Naive thymus-derived CD4-positive, alpha-beta T cell (primary cell): ENCODE measurements around the gene OSBPL6. TPM values are rescaled to one million over a fixed set of nuclear protein-coding genes. Genes with fewer than 3 reads are reported as not detected.

Experiments
- ATAC-seq: fragments of 150-1000 bp; cut with Tn5 transposase; 2 replicates; pipeline ENCODE4 v1.10.0; 2021; ENCODE audit warnings: mild to moderate bottlenecking, moderate library complexity
- CTCF ChIA-PET: fragments of 350-600 bp; sonication (Branson Sonifier 250); formaldehyde crosslinking; loops from one replicate; lab custom pipeline; 2021; ENCODE audit warnings: antibody characterized with exemption; lab: Charles Lee
- POLR2A ChIA-PET: fragments of 350-600 bp; sonication (Branson Sonifier 250); formaldehyde crosslinking; loops from one replicate; lab custom pipeline; 2021; ENCODE audit warnings: antibody characterized with exemption, inconsistent platforms; lab: Charles Lee
- DNase-seq, 9 donors: peaks; one replicate each; pipeline versions ENCODE4 v3.0.0 to v3.0.0-alpha.2; 2020 to 2022; ENCODE audit warnings: mixed read lengths in 1 of 9
- H3K27ac ChIP-seq: one replicate; pipeline ENCODE4 v1.7.0; 2013; ENCODE audit warnings: mild to moderate bottlenecking, low read depth, low read length, moderate library complexity
- H3K27me3 ChIP-seq, 2 donors: one replicate each; pipeline ENCODE4 v1.7.0; 2013; ENCODE audit warnings: low read length in 2 of 2, mild to moderate bottlenecking in 2 of 2, moderate library complexity in 2 of 2; ENCODE audit not compliant: control insufficient read depth in 2 of 2, insufficient read depth in 2 of 2
- H3K36me3 ChIP-seq, 3 experiments: 1 replicate in 2 of 3; 2 replicates in 1 of 3; pipeline ENCODE4 v1.7.0; 2013; ENCODE audit warnings: low read length in 3 of 3, mild to moderate bottlenecking in 3 of 3, moderate library complexity in 1 of 3; ENCODE audit not compliant: insufficient read depth in 3 of 3, control insufficient read depth in 2 of 3
- H3K4me1 ChIP-seq, 2 donors: one replicate each; pipeline ENCODE4 v1.7.0; 2013; ENCODE audit warnings: low read length in 2 of 2, mild to moderate bottlenecking in 2 of 2, moderate library complexity in 1 of 2; ENCODE audit not compliant: control insufficient read depth in 2 of 2, insufficient read depth in 2 of 2
- H3K4me3 ChIP-seq: 2 replicates; pipeline ENCODE4 v1.7.0; 2013; ENCODE audit warnings: mild to moderate bottlenecking, low read length
- H3K9me3 ChIP-seq, 3 experiments: 1 replicate in 2 of 3; 2 replicates in 1 of 3; pipeline ENCODE4 v1.7.0; 2013; ENCODE audit warnings: low read length in 3 of 3; ENCODE audit not compliant: control insufficient read depth in 2 of 3
- H3K27ac Mint-ChIP-seq, 9 donors: one replicate each; pipeline ENCODE4 v1.8.0; 2020 to 2022; ENCODE audit warnings: mixed read lengths in 9 of 9, mild to moderate bottlenecking in 8 of 9, moderate library complexity in 5 of 9, inconsistent platforms in 2 of 9
- H3K27me3 Mint-ChIP-seq, 5 donors: one replicate each; pipeline ENCODE4 v1.8.0; 2021 to 2022; ENCODE audit warnings: mixed read lengths in 5 of 5, mild to moderate bottlenecking in 1 of 5
- H3K36me3 Mint-ChIP-seq, 5 donors: one replicate each; pipeline ENCODE4 v1.8.0; 2020 to 2022; ENCODE audit warnings: mixed read lengths in 5 of 5, mild to moderate bottlenecking in 3 of 5, inconsistent platforms in 1 of 5
- H3K4me1 Mint-ChIP-seq, 7 donors: one replicate each; pipeline ENCODE4 v1.8.0; 2020 to 2022; ENCODE audit warnings: mixed read lengths in 7 of 7, mild to moderate bottlenecking in 3 of 7, inconsistent platforms in 1 of 7
- H3K4me3 Mint-ChIP-seq, 10 donors: one replicate each; pipeline ENCODE4 v1.8.0; 2020 to 2022; ENCODE audit warnings: mild to moderate bottlenecking in 10 of 10, mixed read lengths in 10 of 10, moderate library complexity in 6 of 10, inconsistent platforms in 2 of 10
- H3K9me3 Mint-ChIP-seq, 11 donors: one replicate each; pipeline ENCODE4 v1.8.0; 2020 to 2022; ENCODE audit warnings: mixed read lengths in 11 of 11, mild to moderate bottlenecking in 4 of 11, inconsistent platforms in 1 of 11, moderate library complexity in 1 of 11
- intact Hi-C, 2 donors: fragments of 100-400 bp; cut with micrococcal nuclease; formaldehyde crosslinking; loops; one replicate each; pipeline ENCODE4 v1.15.1; 2023
- polyA plus RNA-seq, 2 donors: library from polyadenylated mRNA; unstranded; fragments of 300-500 nt; fragmentation: Illumina TruSeq; gene quantifications; one replicate each; pipeline ENCODE4 v1.2.3, GENCODE V29; 2021
- total RNA-seq, 6 experiments: library from RNA in 5 of 6; stranded (reverse) in 5 of 6; gene quantifications; 1 replicate in 5 of 6; 2 replicates in 1 of 6; pipeline ENCODE4 v1.2.3 and lab custom pipeline; 2021 to 2026

The OSBPL6 gene
- total and polyA plus RNA-seq, 7 experiments from 2014 or later, result 0.05 to 1.1 (median 0.48) TPM; not detected in 2

- ChIA-PET POLR2A (no interaction called here), CTCF (no interaction called here)
- peaks cover 10 to 34% (median 22%) of the 10 kb centered on the region in 5 donors for H3K27me3 Mint-ChIP-seq
- peaks cover 0 to 4% (median 0%) of the 10 kb centered on the region in 5 donors for H3K36me3 Mint-ChIP-seq
- H3K9me3 ChIP-seq, result no peaks in the 10 kb centered on the region
- peak; percentile 41 for ATAC-seq
- intact Hi-C loops, result loop anchor here (1.0 kb wide), 1 partner anchor 108 kb away; no protein-coding TSS in a partner anchor
- no peak overlapping the region for H3K27ac Mint-ChIP-seq
- no peaks in the 10 kb centered on the region for H3K27me3 ChIP-seq
- no peak overlapping the region for H3K27ac ChIP-seq
- no peaks in the 10 kb centered on the region for H3K36me3 ChIP-seq
- H3K9me3 Mint-ChIP-seq, result peaks cover 0 to 3% (median 0%) of the 10 kb centered on the region in 11 donors
- no peak overlapping the region for H3K4me3 Mint-ChIP-seq
- H3K4me1 Mint-ChIP-seq, result no peaks in the 10 kb centered on the region
- no peaks in the 10 kb centered on the region for H3K4me1 ChIP-seq
- no peak overlapping the region for H3K4me3 ChIP-seq
- peak in 4 of 9 donors; percentile 2 to 26 (median 3) for DNase-seq
Measured at GRCh38 chr2:178306352-178307073, 112.2 kb downstream of the OSBPL6 start.

- Histone ChIP-seq H3K27ac (no peak overlapping the region), H3K4me1 (no peaks in the 10 kb centered on the region), H3K9me3 (no peaks in the 10 kb centered on the region), H3K27me3 (no peaks in the 10 kb centered on the region), H3K4me3 (no peak overlapping the region), H3K36me3 (no peaks in the 10 kb centered on the region)
- peaks cover 0 to 4% (median 0%) of the 10 kb centered on the region in 5 donors for H3K36me3 Mint-ChIP-seq
- no peak overlapping the region for H3K4me3 Mint-ChIP-seq
- ChIA-PET CTCF (no interaction called here), POLR2A (no interaction called here)
- H3K9me3 Mint-ChIP-seq, result peaks cover 0 to 3% (median 0%) of the 10 kb centered on the region in 11 donors
- H3K4me1 Mint-ChIP-seq, result no peaks in the 10 kb centered on the region
- no peak for DNase-seq
- no peak for ATAC-seq
- H3K27ac Mint-ChIP-seq, result no peak overlapping the region
- intact Hi-C loops, result no loop called here
- H3K27me3 Mint-ChIP-seq, result peaks cover 12 to 36% (median 24%) of the 10 kb centered on the region in 5 donors
Measured at GRCh38 chr2:178307650-178308049, 113.3 kb downstream of the OSBPL6 start.

- ChIA-PET CTCF (no interaction called here), POLR2A (no interaction called here)
- H3K27me3 Mint-ChIP-seq, result peaks cover 12 to 32% (median 18%) of the 10 kb centered on the region in 5 donors
- H3K27me3 ChIP-seq, result no peaks in the 10 kb centered on the region
- H3K36me3 Mint-ChIP-seq, result peaks cover 0 to 4% (median 0%) of the 10 kb centered on the region in 5 donors
- intact Hi-C loops, result no loop called here
- DNase-seq (no peak), ATAC-seq (no peak)
- H3K4me1 ChIP-seq, result no peaks in the 10 kb centered on the region
- no peaks in the 10 kb centered on the region for H3K4me1 Mint-ChIP-seq
- no peak overlapping the region for H3K4me3 ChIP-seq
- peaks cover 0 to 3% (median 0%) of the 10 kb centered on the region in 11 donors for H3K9me3 Mint-ChIP-seq
- no peak overlapping the region for H3K27ac ChIP-seq
- no peaks in the 10 kb centered on the region for H3K36me3 ChIP-seq
- H3K27ac Mint-ChIP-seq, result no peak overlapping the region
- no peaks in the 10 kb centered on the region for H3K9me3 ChIP-seq
- H3K4me3 Mint-ChIP-seq, result no peak overlapping the region
Measured at GRCh38 chr2:178309541-178309940, 115.2 kb downstream of the OSBPL6 start.

DNA sequence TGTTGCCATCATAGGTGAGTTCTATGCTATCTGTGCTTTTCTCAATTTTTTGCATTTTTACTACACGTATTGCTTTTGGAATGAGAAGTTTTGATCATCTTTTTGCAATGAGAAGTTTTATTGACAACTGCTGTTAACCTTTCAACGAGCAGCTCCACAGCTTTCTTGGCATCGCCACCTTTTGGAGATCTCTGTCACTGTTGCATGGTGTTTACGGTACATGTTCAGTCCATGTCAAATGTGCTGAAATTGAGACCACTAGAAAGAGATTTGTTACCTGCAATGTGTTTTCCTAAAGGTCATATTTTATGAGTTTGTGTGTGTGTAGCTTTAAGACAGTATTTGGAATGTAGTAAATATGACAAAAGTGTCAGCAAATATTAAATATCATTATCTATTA is 120.8 kb downstream of the OSBPL6 start:
- no peaks in the 10 kb centered on the region for H3K36me3 ChIP-seq
- intact Hi-C loops, result no loop called here
- no peaks in the 10 kb centered on the region for H3K27me3 ChIP-seq

DNA sequence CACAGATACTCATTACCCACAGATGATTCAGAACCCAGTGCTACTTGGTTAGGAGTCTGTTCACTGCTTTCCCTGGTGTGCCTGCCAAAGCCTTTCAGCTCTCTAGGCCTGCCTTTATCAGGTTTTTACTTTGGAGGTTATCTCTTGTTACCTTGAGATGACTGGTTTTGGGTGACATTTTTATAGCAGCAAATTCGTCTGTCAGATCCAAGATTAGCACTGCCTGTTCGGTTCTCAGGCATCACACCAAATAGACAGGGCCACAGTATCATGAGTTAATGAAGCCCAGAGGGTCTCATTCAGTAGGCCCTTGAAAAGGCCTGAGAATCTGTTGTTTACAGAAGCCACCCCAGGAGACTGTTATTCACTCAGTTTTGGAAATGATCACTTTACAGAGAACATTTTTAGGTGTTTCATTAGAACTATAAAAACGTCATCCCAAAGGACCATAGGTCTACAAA is 121.2 kb downstream of the OSBPL6 start:
- DNase-seq, result no peak
- H3K27ac Mint-ChIP-seq, result no peak overlapping the region

More for the DNA sequence above, 120.8 kb downstream of the OSBPL6 start:
- no peaks in the 10 kb centered on the region for H3K9me3 ChIP-seq
- H3K4me1 ChIP-seq, result no peaks in the 10 kb centered on the region
- ChIA-PET POLR2A (no interaction called here), CTCF (no interaction called here)
- H3K4me3 ChIP-seq, result no peak overlapping the region
- Mint-ChIP-seq H3K27ac (no peak overlapping the region), H3K4me1 (no peaks in the 10 kb centered on the region), H3K36me3 (peaks cover 0 to 4% (median 0%) of the 10 kb centered on the region in 5 donors), H3K4me3 (no peak overlapping the region), H3K27me3 (peaks cover 11 to 26% (median 17%) of the 10 kb centered on the region in 5 donors), H3K9me3 (peaks cover 0 to 3% (median 0%) of the 10 kb centered on the region in 11 donors)
- no peak for ATAC-seq
- no peak for DNase-seq
- no peak overlapping the region for H3K27ac ChIP-seq

GRCh38 chr2:178317811-178318210 is 123.5 kb downstream of the OSBPL6 start:
- ChIA-PET CTCF (no interaction called here), POLR2A (no interaction called here)
- peaks cover 5 to 35% (median 12%) of the 10 kb centered on the region in 5 donors for H3K27me3 Mint-ChIP-seq
- H3K9me3 ChIP-seq, result no peaks in the 10 kb centered on the region
- no peaks in the 10 kb centered on the region for H3K9me3 Mint-ChIP-seq
- no peak overlapping the region for H3K4me3 ChIP-seq
- H3K4me1 ChIP-seq, result no peaks in the 10 kb centered on the region
- no peaks in the 10 kb centered on the region for H3K4me1 Mint-ChIP-seq
- ATAC-seq (no peak), DNase-seq (no peak)
- H3K27ac ChIP-seq, result no peak overlapping the region
- no peak overlapping the region for H3K27ac Mint-ChIP-seq
- H3K4me3 Mint-ChIP-seq, result no peak overlapping the region
- intact Hi-C loops, result no loop called here
- no peaks in the 10 kb centered on the region for H3K36me3 Mint-ChIP-seq
- H3K27me3 ChIP-seq, result no peaks in the 10 kb centered on the region
- H3K36me3 ChIP-seq, result no peaks in the 10 kb centered on the region

More for the DNA sequence above, 121.2 kb downstream of the OSBPL6 start:
- peaks cover 11 to 30% (median 17%) of the 10 kb centered on the region in 5 donors for H3K27me3 Mint-ChIP-seq
- CTCF ChIA-PET, result no interaction called here
- H3K4me1 Mint-ChIP-seq, result no peaks in the 10 kb centered on the region
- Histone ChIP-seq H3K27me3 (no peaks in the 10 kb centered on the region), H3K9me3 (no peaks in the 10 kb centered on the region), H3K36me3 (no peaks in the 10 kb centered on the region), H3K4me3 (no peak overlapping the region), H3K27ac (no peak overlapping the region), H3K4me1 (no peaks in the 10 kb centered on the region)
- ATAC-seq, result no peak
- no peak overlapping the region for H3K4me3 Mint-ChIP-seq
- POLR2A ChIA-PET, result no interaction called here
- intact Hi-C loops, result no loop called here
- H3K36me3 Mint-ChIP-seq, result peaks cover 0 to 4% (median 0%) of the 10 kb centered on the region in 5 donors
- H3K9me3 Mint-ChIP-seq, result peaks cover 0 to 3% (median 0%) of the 10 kb centered on the region in 11 donors
